ENCODE measurements around the gene RCOR1. TPM values are rescaled to one million over a fixed set of nuclear protein-coding genes. Genes with fewer than 3 reads are reported as not detected.
A peak's percentile ranks its signal among the peaks of the same experiment; 100 is the strongest.

RCOR1 gene
- total RNA-seq, 2 experiments from 2014 or later = 18.3 to 19.4 TPM

DNA sequence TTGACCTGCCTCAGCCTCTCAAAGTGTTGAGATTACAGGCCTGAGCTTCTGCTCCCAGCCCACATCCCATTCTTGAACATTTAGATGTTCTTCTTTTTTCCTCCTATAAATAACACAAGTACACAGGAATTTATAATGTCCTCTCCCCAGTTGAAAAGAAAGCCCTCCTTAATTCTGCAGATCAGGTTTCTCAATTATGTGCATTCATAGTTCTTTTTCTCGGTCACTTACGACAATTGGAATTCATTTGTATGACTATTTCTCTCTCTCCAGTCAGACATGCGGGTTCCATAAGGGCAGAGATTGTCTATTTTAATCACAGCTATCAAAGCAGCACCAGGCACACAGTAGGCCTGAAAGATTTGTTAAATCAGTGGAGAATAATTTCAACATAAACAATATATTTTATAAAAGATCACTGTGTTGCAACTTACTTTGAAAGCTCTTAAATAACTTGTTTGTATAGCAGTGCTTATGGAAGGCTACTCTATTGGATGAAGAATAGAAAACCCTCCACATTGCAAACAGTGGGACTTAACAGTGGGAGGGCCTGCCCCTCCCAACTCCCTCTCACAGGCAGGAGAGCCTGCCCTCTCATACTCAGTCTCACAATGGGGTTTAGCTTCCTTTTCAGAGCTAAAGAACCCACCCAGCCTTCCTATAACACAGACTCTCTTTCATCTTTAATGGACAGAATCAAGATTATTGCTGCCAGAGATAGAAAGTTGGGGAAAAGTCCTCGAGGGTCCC is 100.7 kb downstream of the RCOR1 start:
- H3K27me3 Mint-ChIP-seq = no peaks in the 10 kb centered on the region
- H3K27ac Mint-ChIP-seq = no peak overlapping the region
- H3K4me1 Mint-ChIP-seq = peaks cover 8% of the 10 kb centered on the region
- H3K36me3 Mint-ChIP-seq = no peaks in the 10 kb centered on the region
- no peaks in the 10 kb centered on the region for H3K9me3 Mint-ChIP-seq (ENCODE audit: low read depth)
- no peak overlapping the region for H3K4me3 Mint-ChIP-seq
- DNase-seq (no peak), ATAC-seq (no peak)
- CTCF ChIA-PET = interaction anchor here (0.8 to 3.0 kb wide), 10 partner anchors 7 to 511 kb away, joined by 3 to 23 read pairs (median 5); no protein-coding TSS in a partner anchor

DNA sequence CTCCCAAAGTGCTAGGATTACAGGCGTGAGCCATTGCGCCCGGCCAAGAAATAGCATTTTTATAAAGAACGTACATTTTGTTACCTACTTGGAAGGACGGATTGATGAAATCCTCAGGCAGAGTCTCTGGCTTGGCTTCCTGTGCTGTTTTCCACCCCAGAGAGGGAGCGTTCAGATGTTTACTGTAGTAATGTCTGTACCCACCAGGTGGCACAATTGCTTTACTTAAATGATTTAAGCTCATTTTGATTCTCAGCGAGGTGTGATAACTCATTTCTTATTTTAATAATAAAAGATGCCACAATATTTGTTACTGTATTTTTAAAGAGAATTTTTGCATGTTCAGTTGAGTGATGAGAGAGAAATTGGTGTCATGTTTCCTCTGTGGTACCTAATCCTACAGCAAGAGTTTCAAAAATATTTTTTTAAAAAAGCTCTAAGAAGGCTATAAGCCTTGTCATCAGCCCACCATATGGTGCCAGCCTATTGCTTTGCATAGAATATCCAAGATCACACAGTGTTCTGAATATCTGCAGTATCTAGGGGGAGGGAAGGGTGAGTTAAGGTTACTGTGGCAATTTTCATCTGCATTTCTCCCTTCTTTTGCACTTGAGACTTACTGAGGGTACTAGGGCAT is 102.2 kb downstream of the RCOR1 start:
- no peak overlapping the region for H3K27ac Mint-ChIP-seq
- CTCF ChIA-PET = interaction anchor here (0.5 to 3.0 kb wide), 36 partner anchors 9 to 833 kb away, joined by 3 to 23 read pairs (median 4); partner anchors contain the start of gene AMN
- H3K27me3 Mint-ChIP-seq = no peaks in the 10 kb centered on the region
- no peak overlapping the region for H3K4me3 Mint-ChIP-seq
- no peaks in the 10 kb centered on the region for H3K36me3 Mint-ChIP-seq
- DNase-seq (peak; percentile 68), ATAC-seq (peak; percentile 58)
- peaks cover 8% of the 10 kb centered on the region for H3K4me1 Mint-ChIP-seq
- no peaks in the 10 kb centered on the region for H3K9me3 Mint-ChIP-seq (ENCODE audit: low read depth)

GRCh38 chr14:102695167-102695555 is 102.7 kb downstream of the RCOR1 start:
- Mint-ChIP-seq H3K27me3 (no peaks in the 10 kb centered on the region), H3K36me3 (no peaks in the 10 kb centered on the region), H3K4me1 (peaks cover 8% of the 10 kb centered on the region), H3K9me3 (ENCODE audit: low read depth) (no peaks in the 10 kb centered on the region), H3K27ac (no peak overlapping the region), H3K4me3 (no peak overlapping the region)
- no peak for ATAC-seq
- no peak for DNase-seq
- CTCF ChIA-PET = interaction anchor here (0.5 to 3.0 kb wide), 36 partner anchors 9 to 832 kb away, joined by 3 to 23 read pairs (median 4); partner anchors contain the start of gene AMN

GRCh38 chr14:102696332-102696731 is 103.9 kb downstream of the RCOR1 start:
- peaks cover 8% of the 10 kb centered on the region for H3K4me1 Mint-ChIP-seq
- H3K27me3 Mint-ChIP-seq = no peaks in the 10 kb centered on the region
- no peaks in the 10 kb centered on the region for H3K9me3 Mint-ChIP-seq (ENCODE audit: low read depth)
- no peak overlapping the region for H3K27ac Mint-ChIP-seq
- DNase-seq (no peak), ATAC-seq (no peak)
- CTCF ChIA-PET = interaction anchor here (0.7 to 1.8 kb wide), 4 partner anchors 9 to 222 kb away, joined by 3 to 8 read pairs (median 4); no protein-coding TSS in a partner anchor
- H3K36me3 Mint-ChIP-seq = peaks cover 2% of the 10 kb centered on the region
- H3K4me3 Mint-ChIP-seq = no peak overlapping the region

DNA sequence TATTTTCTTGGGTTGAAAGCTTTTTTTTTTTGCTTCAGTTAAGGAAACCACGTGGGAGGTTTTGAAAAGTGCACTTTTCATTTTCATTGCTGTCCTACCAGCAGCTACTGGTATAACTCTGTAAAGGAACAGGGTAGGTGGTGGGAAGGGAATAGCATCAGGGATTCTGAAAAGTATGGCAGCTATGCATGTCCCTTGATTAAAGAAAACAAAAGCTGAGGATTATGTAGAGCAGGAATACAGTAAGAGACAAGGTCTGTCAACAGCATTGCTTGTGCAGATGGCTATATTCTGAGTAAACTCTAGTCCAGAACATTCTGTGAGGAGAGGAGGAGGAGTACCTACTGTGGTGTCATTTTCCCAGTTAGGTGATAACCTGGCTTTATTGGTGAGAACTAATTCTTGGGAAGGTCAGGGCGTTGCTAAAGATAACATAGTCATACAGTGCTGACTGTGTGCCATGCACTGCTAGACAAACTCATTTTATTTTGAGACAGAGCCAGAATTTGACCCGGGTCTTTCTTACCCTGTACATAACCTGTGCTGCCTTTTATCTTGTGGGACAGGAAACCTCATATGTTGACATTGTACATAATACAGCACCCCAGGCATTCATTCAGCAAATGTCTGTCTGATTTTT is 104.5 kb downstream of the RCOR1 start:
- Mint-ChIP-seq H3K27me3 (no peaks in the 10 kb centered on the region), H3K36me3 (peaks cover 7% of the 10 kb centered on the region), H3K4me3 (no peak overlapping the region), H3K4me1 (peaks cover 8% of the 10 kb centered on the region), H3K27ac (no peak overlapping the region), H3K9me3 (ENCODE audit: low read depth) (no peaks in the 10 kb centered on the region)
- no peak for ATAC-seq
- CTCF ChIA-PET = interaction anchor here (0.7 to 1.8 kb wide), 3 partner anchors 11 to 221 kb away, joined by 3 to 8 read pairs (median 4); no protein-coding TSS in a partner anchor
- no peak for DNase-seq

DNA sequence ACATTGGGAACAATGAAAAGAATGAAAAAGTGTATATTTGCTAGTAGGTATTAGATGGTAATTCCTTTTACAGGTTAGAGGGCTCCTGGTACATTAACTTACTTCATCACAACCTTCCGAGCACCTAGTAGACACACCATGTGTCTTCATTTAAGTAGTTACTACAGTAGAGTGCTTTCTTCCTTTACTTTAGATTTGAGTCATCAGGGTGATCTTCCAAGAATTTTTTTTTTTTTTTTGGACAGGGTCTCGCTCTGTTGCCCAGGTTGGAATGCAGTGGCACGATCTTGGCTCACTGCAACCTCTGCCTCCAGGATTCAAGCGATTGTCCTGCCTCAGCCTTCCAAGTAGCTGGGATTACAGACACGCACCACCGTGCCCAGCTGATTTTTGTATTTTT is 105.1 kb downstream of the RCOR1 start:
- Mint-ChIP-seq H3K27me3 (no peaks in the 10 kb centered on the region), H3K27ac (no peak overlapping the region), H3K4me1 (peaks cover 8% of the 10 kb centered on the region), H3K4me3 (no peak overlapping the region), H3K36me3 (peaks cover 10% of the 10 kb centered on the region), H3K9me3 (ENCODE audit: low read depth) (no peaks in the 10 kb centered on the region)
- CTCF ChIA-PET = interaction anchor here (1.0 kb wide), 1 partner anchor 172 kb away, joined by 3 read pairs; no protein-coding TSS in a partner anchor
- DNase-seq (no peak), ATAC-seq (no peak)

DNA sequence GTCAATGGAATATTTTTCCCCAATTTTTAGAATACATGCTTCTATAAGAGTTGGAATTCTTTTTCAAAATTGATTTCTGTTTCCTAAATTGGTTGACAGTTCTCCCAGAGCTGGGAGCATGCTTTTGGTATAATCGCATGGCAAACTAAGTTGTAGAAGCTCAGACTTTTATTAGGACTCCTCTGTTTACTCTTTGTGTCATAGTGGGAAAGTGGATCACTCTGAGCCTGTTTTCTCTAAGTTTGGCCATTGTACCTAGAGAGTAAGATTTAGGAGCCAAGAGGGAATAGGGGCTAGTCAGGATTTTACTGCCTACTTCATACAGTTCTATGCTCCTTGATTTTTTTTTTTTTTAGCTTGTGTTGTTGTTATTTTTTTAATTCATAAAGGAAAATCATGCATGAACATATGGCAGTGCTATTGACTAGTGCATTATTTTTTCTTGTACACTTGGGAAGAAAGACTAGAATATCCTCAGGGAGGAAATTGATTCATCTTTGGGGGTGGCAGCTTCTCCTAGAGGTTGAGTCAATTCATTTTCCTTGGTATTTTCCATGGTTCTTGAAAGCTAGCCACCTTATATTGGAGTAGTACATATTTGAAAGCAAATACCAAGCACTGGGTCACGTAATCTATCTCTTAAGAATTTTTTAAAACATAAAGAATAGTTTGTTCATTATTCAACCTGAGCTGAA is 107.1 kb downstream of the RCOR1 start:
- no peak for DNase-seq
- H3K36me3 Mint-ChIP-seq = peaks cover 24% of the 10 kb centered on the region
- no peaks in the 10 kb centered on the region for H3K27me3 Mint-ChIP-seq
- no peak overlapping the region for H3K27ac Mint-ChIP-seq
- peaks cover 6% of the 10 kb centered on the region for H3K4me1 Mint-ChIP-seq
- no peak for ATAC-seq
- H3K4me3 Mint-ChIP-seq = no peak overlapping the region
- CTCF ChIA-PET = no interaction called here
- peaks cover 3% of the 10 kb centered on the region for H3K9me3 Mint-ChIP-seq (ENCODE audit: low read depth)

GRCh38 chr14:102708494-102708893 is 116.0 kb downstream of the RCOR1 start:
- ATAC-seq = no peak
- no peaks in the 10 kb centered on the region for H3K4me1 Mint-ChIP-seq
- CTCF ChIA-PET = interaction anchor here (1.0 to 2.4 kb wide), 2 partner anchors 12 to 14 kb away, joined by 4 to 8 read pairs; no protein-coding TSS in a partner anchor

GRCh38 chr14:102711207-102711606 is 118.8 kb downstream of the RCOR1 start:
- ATAC-seq (no peak), DNase-seq (no peak)
- Mint-ChIP-seq H3K27me3 (no peaks in the 10 kb centered on the region), H3K4me1 (no peaks in the 10 kb centered on the region), H3K36me3 (peaks cover 11% of the 10 kb centered on the region), H3K9me3 (ENCODE audit: low read depth) (no peaks in the 10 kb centered on the region), H3K4me3 (no peak overlapping the region), H3K27ac (no peak overlapping the region)
- CTCF ChIA-PET = interaction anchor here (1.8 kb wide), 1 partner anchor 17 kb away, joined by 8 read pairs; no protein-coding TSS in a partner anchor

More at GRCh38 chr14:102708494-102708893, 116.0 kb downstream of the RCOR1 start:
- Mint-ChIP-seq H3K36me3 (peaks cover 18% of the 10 kb centered on the region), H3K27ac (no peak overlapping the region), H3K9me3 (ENCODE audit: low read depth) (no peaks in the 10 kb centered on the region), H3K27me3 (no peaks in the 10 kb centered on the region), H3K4me3 (no peak overlapping the region)
- no peak for DNase-seq

GRCh38 chr14:102711946-102712345 is 119.5 kb downstream of the RCOR1 start:
- CTCF ChIA-PET = interaction anchor here (0.7 to 1.8 kb wide), 2 partner anchors 17 to 419 kb away, joined by 3 to 8 read pairs; no protein-coding TSS in a partner anchor
- ATAC-seq = no peak
- no peaks in the 10 kb centered on the region for H3K9me3 Mint-ChIP-seq (ENCODE audit: low read depth)

GRCh38 chr14:102717276-102717675 is 124.8 kb downstream of the RCOR1 start:
- CTCF ChIA-PET = interaction anchor here (1.4 kb wide), 1 partner anchor 23 kb away, joined by 4 read pairs; no protein-coding TSS in a partner anchor
- H3K4me3 Mint-ChIP-seq = no peak overlapping the region
- H3K27ac Mint-ChIP-seq = no peak overlapping the region
- ATAC-seq = no peak
- H3K9me3 Mint-ChIP-seq (ENCODE audit: low read depth) = no peaks in the 10 kb centered on the region
- DNase-seq = no peak
- peaks cover 4% of the 10 kb centered on the region for H3K4me1 Mint-ChIP-seq
- no peaks in the 10 kb centered on the region for H3K27me3 Mint-ChIP-seq
- peaks cover 24% of the 10 kb centered on the region for H3K36me3 Mint-ChIP-seq

More at GRCh38 chr14:102711946-102712345, 119.5 kb downstream of the RCOR1 start:
- Mint-ChIP-seq H3K4me1 (no peaks in the 10 kb centered on the region), H3K4me3 (no peak overlapping the region), H3K27ac (no peak overlapping the region), H3K36me3 (peaks cover 11% of the 10 kb centered on the region), H3K27me3 (no peaks in the 10 kb centered on the region)
- no peak for DNase-seq

- ATAC-seq = no peak
- H3K4me3 Mint-ChIP-seq = no peak overlapping the region
- peaks cover 30% of the 10 kb centered on the region for H3K36me3 Mint-ChIP-seq
- CTCF ChIA-PET = interaction anchor here (1.4 to 3.3 kb wide), 3 partner anchors 10 to 28 kb away, joined by 3 to 11 read pairs (median 3); no protein-coding TSS in a partner anchor
- no peaks in the 10 kb centered on the region for H3K9me3 Mint-ChIP-seq (ENCODE audit: low read depth)
- no peak overlapping the region for H3K27ac Mint-ChIP-seq
- no peaks in the 10 kb centered on the region for H3K27me3 Mint-ChIP-seq
- H3K4me1 Mint-ChIP-seq = no peaks in the 10 kb centered on the region
- DNase-seq = no peak
Observed at GRCh38 chr14:102722646-102723045, 130.2 kb downstream of the RCOR1 start.

Measured in activated CD8-positive, alpha-beta memory T cell treated with anti-CD3 and anti-CD28 coated beads, Interleukin-2, amount 10 ng/mL, durations not matched to agents 7 days and 5 days (primary cell).